Fibroblast of peridontal ligament (primary cell): Measurements from ENCODE around the gene INPP4B.

Experiments used
- DNase-seq: peaks from one replicate; pipeline ENCODE4 v3.0.0-alpha.2; 2010; ENCODE audit errors: extremely low read depth

Gene INPP4B

DNA sequence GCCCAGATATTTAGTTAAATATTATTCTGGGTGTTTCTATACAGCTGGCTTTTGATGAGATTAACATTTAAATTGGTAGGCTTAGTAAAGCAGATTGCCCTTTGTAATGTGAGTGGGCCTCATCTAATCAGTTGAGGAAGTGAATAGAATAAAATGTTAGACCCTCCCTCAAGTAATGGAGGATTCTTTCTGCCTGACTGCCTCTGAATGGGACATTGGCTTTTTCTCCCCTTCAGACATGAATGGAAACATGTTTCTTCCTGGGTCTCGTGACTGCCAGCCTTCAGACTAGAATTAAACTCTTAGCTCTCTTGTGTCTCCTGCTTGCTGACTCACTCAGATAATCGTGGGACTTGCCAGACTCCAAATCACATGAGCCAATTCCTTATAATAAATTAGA is 266.7 kb downstream of the INPP4B start:
- no peak for DNase-seq

GRCh38 chr4:142574306-142574705 is 271.8 kb downstream of the INPP4B start:
- DNase-seq: no peak

DNA sequence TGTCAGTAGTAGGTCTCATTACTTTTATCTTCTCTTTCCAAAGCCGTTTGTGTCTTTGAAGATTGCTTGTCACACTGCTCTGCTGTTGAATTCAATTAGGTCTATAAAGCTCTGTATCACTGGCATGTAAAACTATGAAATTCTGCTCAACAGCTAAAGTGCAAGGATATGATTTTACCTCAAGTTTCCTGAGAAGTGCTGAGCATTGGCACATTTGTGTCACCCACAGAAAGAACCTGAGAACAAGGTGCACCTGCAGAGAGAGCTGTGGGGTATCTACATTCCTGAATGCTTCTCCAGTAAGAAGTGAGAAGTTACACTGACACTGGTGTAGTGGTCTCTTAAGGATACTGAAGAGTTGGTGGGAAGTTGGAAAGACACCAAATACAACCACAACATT is 274.0 kb downstream of the INPP4B start:
- no peak for DNase-seq

GRCh38 chr4:142567620-142568451 is 278.3 kb downstream of the INPP4B start:
- DNase-seq: peak; percentile 66

GRCh38 chr4:142567199-142567598 is 278.9 kb downstream of the INPP4B start:
- no peak for DNase-seq

DNA sequence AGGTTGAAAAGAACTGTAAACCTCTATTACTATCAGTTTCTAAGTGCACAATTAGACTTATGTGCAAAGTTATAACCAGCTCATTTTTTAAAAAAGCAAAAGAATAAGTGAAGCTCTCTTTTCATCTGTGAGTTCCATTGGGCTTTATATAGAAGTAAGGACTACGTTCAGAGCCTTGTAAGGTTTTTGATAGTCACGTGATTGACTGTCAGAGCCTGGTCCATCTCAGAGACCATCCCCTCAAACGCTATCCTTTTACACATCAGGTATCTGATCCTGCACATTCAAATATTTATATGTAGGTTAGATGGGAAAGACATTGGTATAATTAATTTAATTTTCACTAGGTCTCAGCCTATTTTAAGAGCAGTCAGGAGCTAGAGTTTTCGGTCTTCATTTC is 279.3 kb downstream of the INPP4B start:
- DNase-seq: no peak

DNA sequence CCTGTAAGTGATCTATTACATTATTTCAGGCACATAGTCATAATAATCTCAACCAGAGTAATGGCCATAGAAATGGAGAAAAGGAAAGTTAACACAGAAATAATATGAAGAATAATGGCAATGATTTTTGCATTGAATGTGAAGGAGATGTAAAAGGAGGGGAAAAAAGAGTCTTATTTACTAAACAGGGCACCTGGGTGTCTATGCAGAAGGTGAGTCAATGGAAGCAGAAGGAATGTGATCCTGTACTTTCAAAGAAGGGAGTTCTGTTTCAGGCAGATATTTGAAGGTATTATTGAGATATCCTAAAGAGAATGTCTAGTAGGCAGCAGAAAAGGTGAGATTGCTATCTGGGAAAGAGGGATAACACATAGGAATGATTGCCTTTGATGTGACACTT is 279.9 kb downstream of the INPP4B start:
- no peak for DNase-seq

- DNase-seq: no peak
Observed at GRCh38 chr4:142565771-142566170, 280.3 kb downstream of the INPP4B start.

DNA sequence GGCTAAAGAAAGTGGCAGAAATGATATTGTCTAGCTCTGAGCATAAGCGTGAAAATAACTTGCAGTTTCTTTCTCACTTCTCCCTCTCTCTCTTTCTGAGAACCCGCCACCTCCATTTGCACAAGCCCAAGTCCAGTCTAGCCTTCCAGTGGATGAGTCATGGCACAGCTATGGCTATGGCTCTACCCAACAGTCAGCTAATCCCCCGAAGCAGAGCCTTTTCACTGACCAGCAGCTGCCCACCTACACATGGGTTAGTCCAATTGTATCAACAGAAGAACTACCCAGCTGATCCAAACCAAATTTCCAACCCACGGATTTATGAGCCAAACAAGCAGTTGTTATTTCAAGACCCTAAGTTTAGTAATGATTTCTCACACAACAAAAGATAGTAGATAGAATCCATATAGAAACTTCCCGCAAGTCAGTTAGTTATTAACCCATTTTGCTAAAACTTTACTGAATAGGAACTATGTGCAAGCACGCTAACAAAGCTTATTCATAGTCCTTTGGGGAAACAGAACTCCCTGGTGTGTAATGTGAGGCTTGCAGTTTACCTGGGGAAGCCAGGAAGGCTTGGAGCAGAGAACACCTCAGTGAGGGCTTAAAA is 282.3 kb downstream of the INPP4B start:
- no peak for DNase-seq

DNA sequence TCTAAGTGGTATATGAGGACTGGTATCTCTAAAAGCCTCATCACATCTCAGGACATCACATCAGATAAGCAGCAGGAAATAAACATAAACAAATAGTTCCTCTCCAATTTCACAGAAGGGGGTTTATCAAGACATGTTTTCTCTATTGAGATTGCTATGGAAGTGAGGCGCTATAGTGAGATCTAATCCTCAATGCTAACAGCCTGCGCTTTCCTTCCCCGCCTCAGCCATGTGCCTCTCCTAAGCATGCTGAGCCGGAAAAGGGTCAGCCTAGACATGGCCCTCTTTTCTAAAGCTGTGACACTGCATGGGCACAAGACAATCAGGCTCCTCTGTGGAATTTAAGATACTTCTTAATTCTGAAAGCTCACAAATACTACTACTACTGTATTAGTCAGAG is 286.1 kb downstream of the INPP4B start:
- no peak for DNase-seq

- DNase-seq: no peak
Observed at GRCh38 chr4:142558851-142559250, 287.2 kb downstream of the INPP4B start.

- DNase-seq: no peak
Observed at GRCh38 chr4:142557239-142557801, 288.8 kb downstream of the INPP4B start.

DNA sequence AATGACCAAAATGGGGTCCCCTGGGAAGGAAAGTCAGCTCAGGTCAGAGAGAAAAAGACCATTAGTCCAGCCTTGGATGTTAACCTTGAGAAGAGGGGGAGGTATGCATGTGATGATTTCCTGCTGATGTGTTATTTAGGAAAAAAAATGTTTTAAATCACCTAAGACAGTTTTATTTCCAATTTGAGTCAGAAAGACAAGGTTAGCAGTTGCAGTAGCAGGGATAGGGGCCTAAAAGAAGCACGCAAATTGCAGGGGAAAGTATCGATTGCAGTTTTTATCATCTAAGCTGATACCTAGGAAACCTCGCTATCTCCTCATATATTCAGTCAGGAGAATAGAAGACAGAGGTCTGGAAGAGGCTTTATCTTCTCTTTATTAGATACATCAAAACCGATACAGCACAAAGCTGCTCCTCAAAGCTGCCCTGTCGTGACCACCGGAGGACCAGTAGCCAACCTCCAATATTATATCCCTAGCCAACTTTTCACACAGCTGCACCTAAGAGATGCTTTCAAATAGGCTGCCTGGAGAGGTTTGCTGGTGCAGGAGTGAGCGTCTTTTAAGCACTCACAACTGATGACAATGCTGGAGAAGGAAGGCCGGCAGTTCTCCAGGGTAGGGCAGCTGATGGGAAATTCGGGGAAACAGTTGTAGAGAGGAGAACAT is 289.4 kb downstream of the INPP4B start:
- DNase-seq: no peak

DNA sequence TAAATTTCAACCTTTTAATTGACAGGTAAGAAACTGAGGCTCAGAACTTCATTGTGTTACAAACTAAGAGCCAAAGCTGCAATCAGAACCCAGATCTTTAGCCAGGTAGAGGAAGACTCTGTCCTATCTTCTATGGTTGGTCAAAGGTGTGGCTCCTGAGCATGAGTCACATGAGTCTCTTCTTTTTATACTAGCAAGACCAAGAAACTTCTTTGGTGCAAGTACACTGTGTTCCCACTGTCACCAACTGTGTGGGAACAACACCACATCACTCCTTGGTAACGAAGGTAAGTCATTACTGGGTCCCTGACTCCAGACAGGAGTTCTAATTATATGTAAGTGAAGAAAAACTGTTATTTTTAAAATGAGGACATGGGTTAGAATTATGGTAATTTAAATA is 290.1 kb downstream of the INPP4B start:
- no peak for DNase-seq

DNA sequence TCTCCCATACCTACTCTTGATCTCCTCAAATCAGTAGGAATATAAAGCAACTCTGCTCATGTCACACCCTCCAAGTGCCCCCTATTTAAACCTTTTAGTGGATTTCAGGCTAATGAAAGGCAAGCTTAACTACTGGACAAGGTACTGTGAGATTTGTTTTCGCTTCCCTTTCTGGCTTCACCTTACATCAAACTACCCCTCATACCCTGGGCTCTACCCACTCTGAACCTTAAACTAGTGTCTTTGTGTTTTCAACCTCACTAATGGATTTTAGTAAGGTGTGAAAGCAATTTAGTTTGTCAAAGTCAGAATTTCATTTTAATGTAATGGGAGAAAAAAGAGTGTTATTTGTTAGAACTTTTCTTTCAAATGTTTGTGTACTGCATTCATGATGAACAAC is 291.7 kb downstream of the INPP4B start:
- no peak for DNase-seq

GRCh38 chr4:142551517-142552305 is 294.4 kb downstream of the INPP4B start:
- DNase-seq: peak; percentile 30

GRCh38 chr4:142550965-142551364 is 295.1 kb downstream of the INPP4B start:
- no peak for DNase-seq

DNA sequence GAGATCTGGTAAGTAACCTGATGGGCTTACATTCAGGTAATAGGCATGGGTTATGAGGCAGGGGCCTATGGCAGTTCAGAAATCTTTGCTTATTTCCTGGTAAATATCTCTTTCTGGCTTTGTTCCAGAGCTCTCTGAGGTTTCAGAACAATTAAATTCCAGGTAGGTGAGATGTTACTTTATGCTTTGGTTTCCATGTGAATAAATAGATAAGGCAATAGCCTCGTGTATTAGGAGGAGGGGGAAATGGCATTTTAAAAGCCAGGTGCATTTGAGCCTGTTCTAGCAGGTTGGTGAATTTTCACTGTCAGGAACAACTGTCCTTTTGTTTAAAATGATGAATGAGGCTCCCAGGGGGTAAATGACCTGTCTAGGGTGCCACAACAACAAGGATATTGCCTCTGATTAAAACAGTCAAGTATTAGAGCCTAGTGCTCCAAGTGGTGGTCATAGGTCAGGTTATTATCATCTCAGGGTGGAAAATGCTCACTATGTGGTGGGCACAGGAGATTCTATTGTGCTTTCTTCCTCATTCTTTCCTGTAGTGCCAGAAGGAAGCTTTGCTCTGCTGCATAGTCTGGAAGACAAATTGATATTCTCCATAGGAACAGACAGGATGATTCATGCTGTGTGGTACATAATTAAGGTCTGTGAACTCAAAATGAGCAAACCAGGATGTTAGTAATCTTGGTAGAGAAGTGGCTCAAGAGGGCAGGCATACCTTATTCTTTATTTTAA is 296.2 kb downstream of the INPP4B start:
- DNase-seq: peak; percentile 66

DNA sequence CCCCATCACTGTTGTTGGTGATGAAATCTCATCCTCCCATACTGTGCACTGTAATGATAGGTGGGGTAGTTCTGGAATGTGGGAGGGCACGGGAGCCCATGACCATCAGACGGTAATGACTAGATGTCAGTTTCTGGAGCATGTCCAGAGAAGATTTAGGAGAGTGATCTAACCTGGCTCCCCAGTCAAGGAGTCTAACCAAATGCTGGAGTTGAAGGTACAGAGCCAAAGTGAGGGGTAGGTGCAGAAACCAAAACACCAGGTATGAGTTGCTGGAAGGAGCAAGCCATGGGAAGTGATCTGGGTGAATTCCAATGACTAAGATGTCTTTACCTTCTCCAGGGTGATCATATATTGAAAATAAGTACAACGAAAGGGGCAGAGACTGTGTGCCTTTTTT is 296.9 kb downstream of the INPP4B start:
- no peak for DNase-seq

DNA sequence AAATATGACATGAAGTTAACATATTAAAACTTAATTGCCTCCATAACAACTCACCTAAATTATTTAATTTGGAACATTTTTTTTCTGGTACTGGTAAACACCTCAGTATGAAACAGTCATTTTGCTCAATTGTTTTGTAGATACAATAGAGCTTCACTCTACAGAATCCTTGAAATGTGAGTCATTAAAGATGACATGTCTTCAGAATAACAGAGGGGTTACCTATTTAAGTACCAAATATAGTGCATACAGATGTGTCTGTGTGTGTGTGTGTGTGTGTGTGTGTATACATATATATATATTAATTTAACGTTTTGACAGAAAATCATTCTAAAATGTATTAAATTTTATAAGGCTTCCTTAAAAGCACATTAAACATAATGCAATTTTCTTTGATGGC is 297.6 kb downstream of the INPP4B start:
- no peak for DNase-seq

- no peak for DNase-seq
Observed at GRCh38 chr4:142547974-142548373, 298.1 kb downstream of the INPP4B start.
